HUES6 (cell line): Measurements from ENCODE around the gene NCEH1.
A peak's percentile ranks its signal among the peaks of the same experiment; 100 is the strongest.
"Not testable (repeated sequence)": the region's sequence is repeated elsewhere in the genome, so short reads cannot be mapped to it uniquely, and the experiment has no call there.

ENCODE experiments used
- H3K27ac ChIP-seq: 2 replicates; pipeline ENCODE4 v1.7.0; 2013; ENCODE audit warnings: low read depth, mild to moderate bottlenecking, low read length, inconsistent platforms
- H3K27me3 ChIP-seq: 2 replicates; pipeline ENCODE4 v1.6.1; 2013; ENCODE audit warnings: low read length; ENCODE audit not compliant: control insufficient read depth, insufficient read depth
- H3K36me3 ChIP-seq: 2 replicates; pipeline ENCODE4 v1.6.1; 2013; ENCODE audit warnings: low read length; ENCODE audit not compliant: control insufficient read depth, insufficient read depth
- H3K4me1 ChIP-seq: 2 replicates; pipeline ENCODE4 v1.6.1; 2013; ENCODE audit warnings: low read length; ENCODE audit not compliant: control insufficient read depth, insufficient read depth
- H3K4me3 ChIP-seq: 2 replicates; pipeline ENCODE4 v1.5.1; 2013; ENCODE audit warnings: low read depth, low read length
- H3K9ac ChIP-seq: one replicate; pipeline ENCODE4 v1.6.1; 2013; ENCODE audit warnings: mild to moderate bottlenecking, low read length
- H3K9me3 ChIP-seq: 2 replicates; pipeline ENCODE4 v1.6.1; 2013; ENCODE audit warnings: low read depth, low read length; ENCODE audit not compliant: control insufficient read depth, insufficient read depth

The NCEH1 gene

GRCh38 chr3:172675441-172676193 is 35.2 kb downstream of the NCEH1 start:
- Histone ChIP-seq H3K9ac (peak overlapping the region; percentile 54), H3K27ac (peak overlapping the region; percentile 37; the same call in 1 of the 2 replicates), H3K27me3 (no peaks in the 10 kb centered on the region)

GRCh38 chr3:172673210-172673679 is 37.6 kb downstream of the NCEH1 start:
- H3K27ac ChIP-seq, result no peak overlapping the region

More at GRCh38 chr3:172675441-172676193, 35.2 kb downstream of the NCEH1 start:
- H3K36me3 ChIP-seq, result no peaks in the 10 kb centered on the region
- peaks cover 45% of the 10 kb centered on the region for H3K4me1 ChIP-seq
- H3K4me3 ChIP-seq, result 0 out of 2 replicates have a peak overlapping the region, but pooled peaks have one; percentile 11
- no peaks in the 10 kb centered on the region for H3K9me3 ChIP-seq

GRCh38 chr3:172669021-172669420 is 41.8 kb downstream of the NCEH1 start:
- no peaks in the 10 kb centered on the region for H3K27me3 ChIP-seq
- no peaks in the 10 kb centered on the region for H3K36me3 ChIP-seq
- no peak overlapping the region for H3K9ac ChIP-seq
- no peak overlapping the region for H3K27ac ChIP-seq
- peaks cover 14% of the 10 kb centered on the region for H3K9me3 ChIP-seq
- peaks cover 16% of the 10 kb centered on the region for H3K4me1 ChIP-seq
- no peak overlapping the region for H3K4me3 ChIP-seq

More at GRCh38 chr3:172673210-172673679, 37.6 kb downstream of the NCEH1 start:
- no peaks in the 10 kb centered on the region for H3K9me3 ChIP-seq
- H3K36me3 ChIP-seq, result no peaks in the 10 kb centered on the region
- no peaks in the 10 kb centered on the region for H3K27me3 ChIP-seq
- no peak overlapping the region for H3K4me3 ChIP-seq
- no peak overlapping the region for H3K9ac ChIP-seq
- peaks cover 30% of the 10 kb centered on the region for H3K4me1 ChIP-seq

- no peak overlapping the region for H3K9ac ChIP-seq
- no peak overlapping the region for H3K4me3 ChIP-seq
- H3K9me3 ChIP-seq, result peaks cover 14% of the 10 kb centered on the region
- no peaks in the 10 kb centered on the region for H3K27me3 ChIP-seq
- H3K36me3 ChIP-seq, result no peaks in the 10 kb centered on the region
- H3K27ac ChIP-seq, result no peak overlapping the region
- H3K4me1 ChIP-seq, result 0 out of 2 replicates have a peak, but pooled peaks cover 4% of the 10 kb centered on the region
These were observed 43.8 kb downstream of the NCEH1 start for GRCh38 chr3:172666873-172667694.

- Histone ChIP-seq H3K36me3 (no peaks in the 10 kb centered on the region), H3K27me3 (no peaks in the 10 kb centered on the region), H3K4me3 (no peak overlapping the region), H3K4me1 (0 out of 2 replicates have a peak, but pooled peaks cover 4% of the 10 kb centered on the region), H3K9ac (no peak overlapping the region), H3K9me3 (peaks cover 14% of the 10 kb centered on the region), H3K27ac (no peak overlapping the region)
These were observed 44.5 kb downstream of the NCEH1 start for GRCh38 chr3:172666181-172666872.

GRCh38 chr3:172665510-172665909 is 45.4 kb downstream of the NCEH1 start:
- H3K4me1 ChIP-seq, H3K36me3 ChIP-seq, H3K27ac ChIP-seq, H3K4me3 ChIP-seq, H3K9ac ChIP-seq, H3K27me3 ChIP-seq: not testable (repeated sequence)
- H3K9me3 ChIP-seq, result peaks cover 14% of the 10 kb centered on the region

- H3K36me3 ChIP-seq, H3K9me3 ChIP-seq, H3K4me3 ChIP-seq, H3K27ac ChIP-seq, H3K9ac ChIP-seq, H3K27me3 ChIP-seq: not testable (repeated sequence)
- peaks cover 17% of the 10 kb centered on the region for H3K4me1 ChIP-seq
These were observed 50.4 kb downstream of the NCEH1 start for GRCh38 chr3:172660421-172660820.

- H3K27ac ChIP-seq, result peak overlapping the region; percentile 35; the same call in 1 of the 2 replicates
- H3K4me3 ChIP-seq, result no peak overlapping the region
- H3K36me3 ChIP-seq, result no peaks in the 10 kb centered on the region
- H3K9me3 ChIP-seq, result no peaks in the 10 kb centered on the region
- no peak overlapping the region for H3K9ac ChIP-seq
- peaks cover 17% of the 10 kb centered on the region for H3K4me1 ChIP-seq
- H3K27me3 ChIP-seq, result no peaks in the 10 kb centered on the region
These were observed 51.4 kb downstream of the NCEH1 start for GRCh38 chr3:172659246-172660002.

GRCh38 chr3:172658344-172659245 is 52.3 kb downstream of the NCEH1 start:
- no peaks in the 10 kb centered on the region for H3K27me3 ChIP-seq
- no peak overlapping the region for H3K4me3 ChIP-seq
- H3K27ac ChIP-seq, result peak overlapping the region; percentile 75; the same call in 1 of the 2 replicates
- H3K36me3 ChIP-seq, result no peaks in the 10 kb centered on the region
- no peak overlapping the region for H3K9ac ChIP-seq
- H3K4me1 ChIP-seq, result peaks cover 17% of the 10 kb centered on the region
- H3K9me3 ChIP-seq, result no peaks in the 10 kb centered on the region
